ENCODE data around the gene HADHB. TPM values are rescaled to one million over a fixed set of nuclear protein-coding genes. Genes with fewer than 3 reads are reported as not detected.

Gene HADHB
- total RNA-seq, 1 experiment from 2014 or later = 41.3 TPM

DNA sequence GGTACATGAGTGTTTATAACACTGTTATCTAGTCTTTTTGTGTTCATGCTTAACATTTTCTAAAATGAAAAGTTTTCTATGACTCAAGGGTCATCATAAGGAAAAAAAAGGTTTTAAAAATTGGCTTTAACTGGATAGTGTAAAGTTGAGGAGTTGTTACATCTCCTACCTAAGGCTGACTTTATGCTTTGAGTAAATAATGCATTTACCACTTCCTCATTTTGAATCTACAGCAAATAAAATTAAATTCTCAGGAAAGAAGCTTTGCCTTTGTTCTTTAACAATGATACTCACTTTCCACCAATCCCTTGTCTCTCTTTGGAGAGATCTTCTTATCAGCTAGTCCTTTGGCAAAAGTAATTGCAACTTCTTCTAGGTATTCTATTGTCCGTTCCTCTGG lies 30.0 kb upstream of the HADHB start:
- no peak overlapping the region for H3K23ac ChIP-seq (ENCODE audit: insufficient read length, low read depth, low read length)
- H3K4me2 ChIP-seq (ENCODE audit: insufficient read depth, insufficient read length, low read length) = no peak overlapping the region
- H3K9ac ChIP-seq (ENCODE audit: extremely low read depth, insufficient read length, low read length) = no peak overlapping the region
- no peak overlapping the region for H3K4ac ChIP-seq (ENCODE audit: low read depth, low read length)
- no peak overlapping the region for H2BK15ac ChIP-seq (ENCODE audit: low read depth, low read length)
- H4K8ac ChIP-seq (replicated peaks; ENCODE audit: insufficient read length, low read depth, low read length) = no peak overlapping the region
- H2AFZ ChIP-seq (ENCODE audit: low read length) = no peak overlapping the region
- H3K79me1 ChIP-seq (ENCODE audit: insufficient read depth, low read depth, low read length, poor library complexity, severe bottlenecking) = peaks cover 6% of the 10 kb centered on the region
- no peak for DNase-seq
- H3K27ac Mint-ChIP-seq = peak overlapping the region in 1 of 3 experiments; percentile 7; a peak in 1 of 7 replicates
- H3K23me2 ChIP-seq (ENCODE audit: insufficient read length, low read depth, low read length, poor library complexity, severe bottlenecking) = no peaks in the 10 kb centered on the region
- no peaks in the 10 kb centered on the region for H3K9me3 ChIP-seq (ENCODE audit: control insufficient read depth, low read depth, low read length)
- TF ChIP-seq, protein P1, sequence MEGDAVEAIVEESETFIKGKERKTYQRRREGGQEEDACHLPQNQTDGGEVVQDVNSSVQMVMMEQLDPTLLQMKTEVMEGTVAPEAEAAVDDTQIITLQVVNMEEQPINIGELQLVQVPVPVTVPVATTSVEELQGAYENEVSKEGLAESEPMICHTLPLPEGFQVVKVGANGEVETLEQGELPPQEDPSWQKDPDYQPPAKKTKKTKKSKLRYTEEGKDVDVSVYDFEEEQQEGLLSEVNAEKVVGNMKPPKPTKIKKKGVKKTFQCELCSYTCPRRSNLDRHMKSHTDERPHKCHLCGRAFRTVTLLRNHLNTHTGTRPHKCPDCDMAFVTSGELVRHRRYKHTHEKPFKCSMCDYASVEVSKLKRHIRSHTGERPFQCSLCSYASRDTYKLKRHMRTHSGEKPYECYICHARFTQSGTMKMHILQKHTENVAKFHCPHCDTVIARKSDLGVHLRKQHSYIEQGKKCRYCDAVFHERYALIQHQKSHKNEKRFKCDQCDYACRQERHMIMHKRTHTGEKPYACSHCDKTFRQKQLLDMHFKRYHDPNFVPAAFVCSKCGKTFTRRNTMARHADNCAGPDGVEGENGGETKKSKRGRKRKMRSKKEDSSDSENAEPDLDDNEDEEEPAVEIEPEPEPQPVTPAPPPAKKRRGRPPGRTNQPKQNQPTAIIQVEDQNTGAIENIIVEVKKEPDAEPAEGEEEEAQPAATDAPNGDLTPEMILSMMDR (conservative IDR thresholded peaks at IDR 0.05) = no peak
- H4K5ac ChIP-seq (ENCODE audit: insufficient read length, low read depth, low read length) = no peak overlapping the region
- no peaks in the 10 kb centered on the region for H3K27me3 Mint-ChIP-seq (ENCODE audit: low read depth)
- H2BK5ac ChIP-seq (ENCODE audit: insufficient read length, low read length) = no peak overlapping the region
- no peak overlapping the region for H2BK12ac ChIP-seq (ENCODE audit: insufficient read length, low read depth, low read length)
- no peaks in the 10 kb centered on the region for H4K20me1 ChIP-seq (ENCODE audit: control insufficient read depth, insufficient read depth, insufficient read length)
- no peaks in the 10 kb centered on the region for H3K9me3 Mint-ChIP-seq
- no peak overlapping the region for H3K56ac ChIP-seq (ENCODE audit: insufficient read length, low read depth, low read length)
- H3K27ac ChIP-seq (ENCODE audit: insufficient read length, low read depth, low read length) = no peak overlapping the region
- no peak overlapping the region for H4K91ac ChIP-seq (ENCODE audit: insufficient read length, low read depth, low read length)
- no peak overlapping the region for H3T11ph ChIP-seq (ENCODE audit: low read length)
- H3K27me3 ChIP-seq (ENCODE audit: insufficient read depth, low read length) = no peaks in the 10 kb centered on the region
- H2AK5ac ChIP-seq (ENCODE audit: insufficient read length, low read length) = no peak overlapping the region
- H3K4me1 Mint-ChIP-seq = no peaks in the 10 kb centered on the region
- no CpG with 5 or more reads among the region's 1 CpG for WGBS (ENCODE audit: extremely low coverage, insufficient read length, low lambda C conversion rate)
- no peaks in the 10 kb centered on the region for H3K79me2 ChIP-seq (ENCODE audit: insufficient read depth, low read length)
- H2BK20ac ChIP-seq (ENCODE audit: low read depth, low read length, poor library complexity, severe bottlenecking) = no peak overlapping the region
- no peak overlapping the region for H3K18ac ChIP-seq (ENCODE audit: insufficient read length, low read depth, low read length)
- no peak overlapping the region for H3K4me3 Mint-ChIP-seq
- H2BK120ac ChIP-seq (ENCODE audit: low read depth, low read length, poor library complexity, severe bottlenecking) = no peak overlapping the region
- H3K14ac ChIP-seq (ENCODE audit: insufficient read depth, low read length) = no peak overlapping the region
- no peaks in the 10 kb centered on the region for H3K4me1 ChIP-seq (ENCODE audit: insufficient read depth, low read length)
- H3K36me3 Mint-ChIP-seq (ENCODE audit: insufficient read depth in 1 of 3, low read depth in 3 of 3) = peaks cover 11 to 71% (median 49%) of the 10 kb centered on the region in 3 experiments; a peak in 6 of 7 replicates

Data from H9 (cell line).